ENCODE data around the gene MRFAP1L1.

MRFAP1L1 gene

GRCh38 chr4:6692806-6693205 lies 16.9 kb downstream of the MRFAP1L1 start:
- Histone ChIP-seq H3K36me3 (ENCODE audit: control insufficient read depth, insufficient read depth, low read length) (no peaks in the 10 kb centered on the region), H3K9ac (ENCODE audit: low read length) (peak overlapping the region; percentile 99), H3K27me3 (ENCODE audit: control insufficient read depth, insufficient read depth, low read length) (no peaks in the 10 kb centered on the region), H3K9me3 (ENCODE audit: control insufficient read depth, low read length) (no peaks in the 10 kb centered on the region), H3K4me1 (ENCODE audit: control insufficient read depth, insufficient read depth, low read length) (peaks cover 57% of the 10 kb centered on the region), H3K4me3 (ENCODE audit: low read length) (peak overlapping the region; percentile 81)

GRCh38 chr4:6692379-6692778 lies 17.3 kb downstream of the MRFAP1L1 start:
- Histone ChIP-seq H3K4me1 (ENCODE audit: control insufficient read depth, insufficient read depth, low read length) (peaks cover 59% of the 10 kb centered on the region), H3K36me3 (ENCODE audit: control insufficient read depth, insufficient read depth, low read length) (no peaks in the 10 kb centered on the region), H3K27me3 (ENCODE audit: control insufficient read depth, insufficient read depth, low read length) (no peaks in the 10 kb centered on the region), H3K9ac (ENCODE audit: low read length) (peak overlapping the region; percentile 99), H3K4me3 (ENCODE audit: low read length) (no peak overlapping the region), H3K9me3 (ENCODE audit: control insufficient read depth, low read length) (no peaks in the 10 kb centered on the region)

GRCh38 chr4:6689506-6689960 lies 20.1 kb downstream of the MRFAP1L1 start:
- Histone ChIP-seq H3K27me3 (ENCODE audit: control insufficient read depth, insufficient read depth, low read length) (no peaks in the 10 kb centered on the region), H3K9ac (ENCODE audit: low read length) (peak overlapping the region; percentile 70), H3K36me3 (ENCODE audit: control insufficient read depth, insufficient read depth, low read length) (no peaks in the 10 kb centered on the region), H3K4me1 (ENCODE audit: control insufficient read depth, insufficient read depth, low read length) (peaks cover 53% of the 10 kb centered on the region), H3K9me3 (ENCODE audit: control insufficient read depth, low read length) (no peaks in the 10 kb centered on the region), H3K4me3 (ENCODE audit: low read length) (peak overlapping the region; percentile 17)

GRCh38 chr4:6688879-6689505 lies 20.7 kb downstream of the MRFAP1L1 start:
- H3K4me1 ChIP-seq (ENCODE audit: control insufficient read depth, insufficient read depth, low read length): peaks cover 53% of the 10 kb centered on the region
- H3K36me3 ChIP-seq (ENCODE audit: control insufficient read depth, insufficient read depth, low read length): no peaks in the 10 kb centered on the region
- H3K9me3 ChIP-seq (ENCODE audit: control insufficient read depth, low read length): no peaks in the 10 kb centered on the region
- no peaks in the 10 kb centered on the region for H3K27me3 ChIP-seq (ENCODE audit: control insufficient read depth, insufficient read depth, low read length)
- peak overlapping the region; percentile 25 for H3K4me3 ChIP-seq (ENCODE audit: low read length)
- H3K9ac ChIP-seq (ENCODE audit: low read length): peak overlapping the region; percentile 70

GRCh38 chr4:6687947-6688878 lies 21.5 kb downstream of the MRFAP1L1 start:
- H3K4me1 ChIP-seq (ENCODE audit: control insufficient read depth, insufficient read depth, low read length): peaks cover 48% of the 10 kb centered on the region
- H3K4me3 ChIP-seq (ENCODE audit: low read length): peak overlapping the region; percentile 25
- H3K9me3 ChIP-seq (ENCODE audit: control insufficient read depth, low read length): no peaks in the 10 kb centered on the region
- peak overlapping the region; percentile 70 for H3K9ac ChIP-seq (ENCODE audit: low read length)
- H3K36me3 ChIP-seq (ENCODE audit: control insufficient read depth, insufficient read depth, low read length): no peaks in the 10 kb centered on the region
- no peaks in the 10 kb centered on the region for H3K27me3 ChIP-seq (ENCODE audit: control insufficient read depth, insufficient read depth, low read length)

- H3K27me3 ChIP-seq (ENCODE audit: control insufficient read depth, insufficient read depth, low read length): no peaks in the 10 kb centered on the region
- no peaks in the 10 kb centered on the region for H3K9me3 ChIP-seq (ENCODE audit: control insufficient read depth, low read length)
- H3K36me3 ChIP-seq (ENCODE audit: control insufficient read depth, insufficient read depth, low read length): no peaks in the 10 kb centered on the region
- no peak overlapping the region for H3K9ac ChIP-seq (ENCODE audit: low read length)
- peaks cover 36% of the 10 kb centered on the region for H3K4me1 ChIP-seq (ENCODE audit: control insufficient read depth, insufficient read depth, low read length)
- no peak overlapping the region for H3K4me3 ChIP-seq (ENCODE audit: low read length)
Observed at GRCh38 chr4:6686104-6686787, 23.4 kb downstream of the MRFAP1L1 start.

GRCh38 chr4:6684656-6685055 lies 25.0 kb downstream of the MRFAP1L1 start:
- peaks cover 20% of the 10 kb centered on the region for H3K4me1 ChIP-seq (ENCODE audit: control insufficient read depth, insufficient read depth, low read length)
- no peaks in the 10 kb centered on the region for H3K9me3 ChIP-seq (ENCODE audit: control insufficient read depth, low read length)
- H3K9ac ChIP-seq (ENCODE audit: low read length): no peak overlapping the region
- H3K36me3 ChIP-seq (ENCODE audit: control insufficient read depth, insufficient read depth, low read length): no peaks in the 10 kb centered on the region
- H3K27me3 ChIP-seq (ENCODE audit: control insufficient read depth, insufficient read depth, low read length): no peaks in the 10 kb centered on the region
- no peak overlapping the region for H3K4me3 ChIP-seq (ENCODE audit: low read length)

GRCh38 chr4:6682862-6683590 lies 26.6 kb downstream of the MRFAP1L1 start:
- H3K9me3 ChIP-seq (ENCODE audit: control insufficient read depth, low read length): no peaks in the 10 kb centered on the region
- no peak overlapping the region for H3K4me3 ChIP-seq (ENCODE audit: low read length)
- H3K4me1 ChIP-seq (ENCODE audit: control insufficient read depth, insufficient read depth, low read length): peaks cover 4% of the 10 kb centered on the region
- H3K27me3 ChIP-seq (ENCODE audit: control insufficient read depth, insufficient read depth, low read length): no peaks in the 10 kb centered on the region
- no peak overlapping the region for H3K9ac ChIP-seq (ENCODE audit: low read length)
- no peaks in the 10 kb centered on the region for H3K36me3 ChIP-seq (ENCODE audit: control insufficient read depth, insufficient read depth, low read length)

- Histone ChIP-seq H3K27me3 (ENCODE audit: control insufficient read depth, insufficient read depth, low read length) (no peaks in the 10 kb centered on the region), H3K36me3 (ENCODE audit: control insufficient read depth, insufficient read depth, low read length) (no peaks in the 10 kb centered on the region), H3K4me1 (ENCODE audit: control insufficient read depth, insufficient read depth, low read length) (peaks cover 8% of the 10 kb centered on the region), H3K9ac (ENCODE audit: low read length) (no peak overlapping the region), H3K9me3 (ENCODE audit: control insufficient read depth, low read length) (no peaks in the 10 kb centered on the region), H3K4me3 (ENCODE audit: low read length) (no peak overlapping the region)
Observed at GRCh38 chr4:6681191-6681590, 28.5 kb downstream of the MRFAP1L1 start.

GRCh38 chr4:6680372-6681034 lies 29.2 kb downstream of the MRFAP1L1 start:
- Histone ChIP-seq H3K9ac (ENCODE audit: low read length) (no peak overlapping the region), H3K27me3 (ENCODE audit: control insufficient read depth, insufficient read depth, low read length) (no peaks in the 10 kb centered on the region), H3K36me3 (ENCODE audit: control insufficient read depth, insufficient read depth, low read length) (no peaks in the 10 kb centered on the region), H3K4me1 (ENCODE audit: control insufficient read depth, insufficient read depth, low read length) (peaks cover 14% of the 10 kb centered on the region), H3K4me3 (ENCODE audit: low read length) (no peak overlapping the region), H3K9me3 (ENCODE audit: control insufficient read depth, low read length) (no peaks in the 10 kb centered on the region)

All from mucosa of stomach (tissue), 1 donor.